G401 (cell line): ENCODE data around the gene BEX1. TPM values are rescaled to one million over a fixed set of nuclear protein-coding genes. Genes with fewer than 3 reads are reported as not detected.

Experiments used
- DNase-seq: peaks from one replicate; pipeline ENCODE4 v3.0.0-alpha.2; 2015; ENCODE audit warnings: low spot score
- in situ Hi-C: cut with HindIII; loops from 2 replicates; pipeline ENCODE4 v1.10.0; 2016; ENCODE audit warnings: low sequenced_read_pairs, mixed read lengths
- total RNA-seq: library from RNA; depleted of rRNA; stranded (reverse); fragments of >200 nt; shearing (Covaris generic); gene quantifications from 2 replicates; pipeline ENCODE4 v1.2.3, GENCODE V29; 2014; rRNA removed

Gene BEX1
- total RNA-seq, 1 experiment from 2014 or later: 273 TPM

DNA sequence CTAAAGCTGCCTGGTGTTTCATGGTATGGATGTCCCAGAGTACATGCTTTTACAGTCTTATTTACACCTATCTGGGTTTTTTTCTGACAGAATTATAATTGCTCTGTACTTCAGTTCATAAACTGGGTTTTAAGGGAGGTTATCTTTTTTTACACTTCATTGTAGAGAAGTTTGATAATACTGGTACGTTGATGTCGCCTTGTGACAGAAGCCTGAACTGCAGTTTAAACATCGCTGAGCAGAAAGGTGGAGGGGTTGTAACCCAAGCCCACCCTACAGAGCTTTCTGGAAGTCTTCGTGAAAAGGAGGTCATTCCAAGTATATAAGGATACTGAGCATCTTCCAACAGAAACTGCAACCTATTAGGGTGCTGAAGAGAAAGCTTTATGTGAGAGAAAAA, 46.4 kb downstream of the BEX1 start:
- in situ Hi-C loops: no loop called here
- no peak for DNase-seq

DNA sequence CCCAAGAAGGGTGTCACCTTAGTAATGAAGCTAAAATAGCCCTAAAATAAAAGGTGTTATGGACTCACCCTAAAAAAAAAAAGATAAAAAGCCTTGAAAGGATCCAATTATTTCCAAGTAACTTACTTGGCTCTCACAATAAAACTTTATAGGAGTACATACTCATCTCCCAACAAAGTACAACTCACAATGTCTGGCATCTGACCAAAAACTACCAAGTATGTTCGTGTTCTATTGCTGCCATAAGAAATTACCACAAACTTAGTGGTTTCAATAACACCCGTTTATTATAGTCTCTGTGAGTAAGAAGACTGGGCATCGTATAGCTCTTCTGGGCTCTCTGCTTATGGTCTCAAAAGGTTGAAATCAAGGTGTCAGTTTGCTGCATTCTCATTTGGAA, 51.0 kb downstream of the BEX1 start:
- DNase-seq: no peak
- in situ Hi-C loops: no loop called here

Other genes starting within 250 kb of the BEX1 start
- not detected in 2 replicates for gene RAB40AL, start 126.9 kb downstream of the BEX1 start, total RNA-seq
- gene NXF3, start 29.0 kb upstream of the BEX1 start, total RNA-seq: not detected in 2 replicates
- 61.7 and 62.2 TPM in 2 replicates for gene BEX4, start 150.9 kb upstream of the BEX1 start, total RNA-seq
- gene TCEAL8, start 191.0 kb upstream of the BEX1 start, total RNA-seq: 128 and 162 TPM in 2 replicates
- gene TCEAL5, start 212.6 kb upstream of the BEX1 start, total RNA-seq: not detected in 2 replicates
- 101 and 163 TPM in 2 replicates for gene BEX2, start 246.8 kb upstream of the BEX1 start, total RNA-seq